ENCODE measurements around the gene LHFPL2. TPM values are rescaled to one million over a fixed set of nuclear protein-coding genes. Genes with fewer than 3 reads are reported as not detected.
"Not testable (repeated sequence)": the region's sequence is repeated elsewhere in the genome, so short reads cannot be mapped to it uniquely, and the experiment has no call there.

Gene LHFPL2
- total RNA-seq, 8 experiments from 2014 or later = 3.1 to 62.1 (median 8.3) TPM

DNA sequence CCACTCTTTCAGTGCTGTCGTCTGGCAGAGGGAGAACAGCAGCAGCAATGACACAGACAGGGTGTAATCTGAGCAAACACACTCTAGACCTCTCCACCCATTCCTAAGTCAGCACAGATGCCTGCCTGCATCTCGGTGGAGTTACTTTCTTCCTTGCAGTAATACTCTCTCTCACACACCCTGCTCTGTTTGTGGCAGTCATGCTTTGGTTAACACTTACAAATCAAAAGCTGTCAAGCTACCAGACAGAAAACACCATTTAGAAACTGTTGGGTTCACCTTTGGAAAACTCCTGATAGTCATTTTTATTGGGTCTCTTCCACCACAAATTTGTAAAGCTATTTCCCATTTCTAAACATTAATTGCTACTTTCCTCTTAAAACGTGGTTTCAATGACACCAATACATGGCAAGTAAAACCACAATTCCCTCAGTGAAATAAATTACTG, 27.3 kb downstream of the LHFPL2 start:
- in situ Hi-C loops (cut with MboI; ENCODE audit: low pct_unique_long_range_greater_than_20kb in 2 of 9, low sequenced_read_pairs in 9 of 9, unreplicated experiment in 9 of 9) = no loop called here

DNA sequence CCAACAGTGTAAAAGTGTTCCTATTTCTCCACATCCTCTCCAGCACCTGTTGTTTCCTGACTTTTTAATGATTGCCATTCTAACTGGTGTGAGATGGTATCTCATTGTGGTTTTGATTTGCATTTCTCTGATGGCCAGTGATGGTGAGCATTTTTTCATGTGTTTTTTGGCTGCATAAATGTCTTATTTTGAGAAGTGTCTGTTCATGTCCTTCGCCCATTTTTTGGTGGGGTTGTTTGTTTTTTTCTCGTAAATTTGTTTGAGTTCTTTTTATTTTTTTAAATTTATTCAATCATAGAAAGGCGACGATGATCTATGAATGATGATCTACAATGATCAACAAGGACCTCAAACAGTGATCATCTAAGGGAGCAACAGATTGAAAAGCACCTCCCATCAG, 28.5 kb downstream of the LHFPL2 start:
- in situ Hi-C loops (cut with MboI; ENCODE audit: low pct_unique_long_range_greater_than_20kb in 2 of 9, low sequenced_read_pairs in 9 of 9, unreplicated experiment in 9 of 9); H3K27ac ChIP-seq; ATAC-seq (replicated peaks in 6 of 8); H3K4me3 ChIP-seq: not testable (repeated sequence)
- peaks cover 4 to 15% of the 10 kb centered on the region in 2 donors for H3K4me1 ChIP-seq (replicated peaks in 1 of 2)
- 80 to 100% (median 100%) methylated on average over 1 to 4 of the region's 4 CpGs; no CpG with 5 or more reads in 5 of the 10 experiments for WGBS, 10 experiments

More for the DNA sequence above, 27.3 kb downstream of the LHFPL2 start:
- H3K4me1 ChIP-seq (replicated peaks in 1 of 2) = peaks cover 4 to 15% of the 10 kb centered on the region in 2 donors
- no peak overlapping the region for H3K4me3 ChIP-seq
- 0 to 83% (median 38%) methylated on average over 1 to 3 of the region's 3 CpGs for WGBS, 10 experiments
- no peak overlapping the region for H3K27ac ChIP-seq
- peak in 3 of 8 experiments; percentile 68 to 97 (median 94) for ATAC-seq (replicated peaks in 6 of 8)

DNA sequence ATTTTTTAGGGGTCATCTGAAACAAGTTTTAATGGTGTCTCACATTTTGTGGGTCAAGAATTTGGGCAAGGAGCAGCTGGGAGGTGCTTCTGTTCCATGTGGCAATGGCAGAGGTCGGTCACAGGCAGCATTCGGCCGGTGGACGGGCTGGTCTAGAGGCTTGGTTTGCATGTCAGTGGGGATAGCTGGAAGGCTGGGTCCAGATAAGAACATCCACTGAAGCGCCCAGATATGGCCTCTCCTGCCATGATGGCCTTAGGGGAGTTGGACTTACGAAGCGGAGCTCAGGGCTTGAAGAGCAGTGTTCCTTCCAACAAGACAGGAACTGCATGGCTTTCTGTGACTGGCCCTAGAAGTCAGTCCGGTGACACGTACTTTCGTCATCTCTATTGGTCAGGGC, 30.3 kb downstream of the LHFPL2 start:
- no peak overlapping the region for H3K4me3 ChIP-seq
- no peak overlapping the region for H3K27ac ChIP-seq
- peaks cover 0 to under 1% of the 10 kb centered on the region in 2 donors for H3K4me1 ChIP-seq (replicated peaks in 1 of 2)
- ATAC-seq (replicated peaks in 6 of 8) = no peak
- in situ Hi-C loops (cut with MboI; ENCODE audit: low pct_unique_long_range_greater_than_20kb in 2 of 9, low sequenced_read_pairs in 9 of 9, unreplicated experiment in 9 of 9) = no loop called here
- WGBS, 10 experiments = 94 to 100% (median 97%) methylated on average over 2 to 8 of the region's 10 CpGs; no CpG with 5 or more reads in 3 of the 10 experiments

DNA sequence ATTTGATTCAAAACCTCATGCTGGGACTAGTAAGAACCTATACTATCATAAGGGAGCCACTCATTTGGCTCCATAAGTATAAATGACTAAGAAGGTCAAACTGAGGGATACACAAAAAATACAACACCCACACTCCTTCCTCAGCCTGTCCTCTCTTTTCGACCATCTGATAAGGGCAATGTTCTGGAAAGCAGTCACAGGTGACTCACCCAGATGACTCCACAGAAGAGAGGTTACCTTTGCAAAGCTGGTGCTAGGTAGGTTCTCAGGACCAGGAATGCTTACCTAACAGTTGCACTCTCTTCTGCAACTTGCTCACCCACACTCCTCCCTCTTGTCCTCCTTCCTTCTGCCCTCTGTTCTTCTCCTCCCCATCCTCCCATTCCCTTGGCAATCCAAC, 32.9 kb downstream of the LHFPL2 start:
- 17 to 100% (median 100%) methylated on average over 1 of the region's 1 CpG; no CpG with 5 or more reads in 3 of the 10 experiments for WGBS, 10 experiments
- Histone ChIP-seq H3K4me1 (replicated peaks in 1 of 2) (peaks cover 0 to 6% of the 10 kb centered on the region in 2 donors), H3K27ac (no peak overlapping the region), H3K4me3 (no peak overlapping the region)
- no peak for ATAC-seq (replicated peaks in 6 of 8)
- in situ Hi-C loops (cut with MboI; ENCODE audit: low pct_unique_long_range_greater_than_20kb in 2 of 9, low sequenced_read_pairs in 9 of 9, unreplicated experiment in 9 of 9) = no loop called here

DNA sequence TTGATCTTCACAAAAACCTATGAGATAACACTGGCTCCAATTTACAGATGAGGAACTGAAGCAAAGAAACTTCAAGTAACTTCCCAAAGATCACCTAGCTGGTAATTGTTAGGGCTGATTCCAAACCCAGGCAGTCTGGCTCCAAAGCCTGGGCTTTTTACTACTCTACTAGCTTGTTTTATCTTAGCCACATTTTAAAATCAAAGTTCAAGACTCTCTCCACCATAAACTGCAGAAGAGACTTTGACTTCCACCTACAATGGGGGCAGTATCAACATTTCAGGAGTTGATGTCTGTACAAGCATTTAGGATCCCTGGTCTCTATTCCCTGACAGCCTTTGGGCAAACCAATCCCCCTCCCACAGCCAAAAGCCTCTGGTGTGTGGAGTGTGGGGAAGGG, 33.8 kb downstream of the LHFPL2 start:
- Histone ChIP-seq H3K4me3 (no peak overlapping the region), H3K27ac (no peak overlapping the region), H3K4me1 (replicated peaks in 1 of 2) (peaks cover 0 to 8% of the 10 kb centered on the region in 2 donors)
- in situ Hi-C loops (cut with MboI; ENCODE audit: low pct_unique_long_range_greater_than_20kb in 2 of 9, low sequenced_read_pairs in 9 of 9, unreplicated experiment in 9 of 9) = no loop called here
- ATAC-seq (replicated peaks in 6 of 8) = no peak

DNA sequence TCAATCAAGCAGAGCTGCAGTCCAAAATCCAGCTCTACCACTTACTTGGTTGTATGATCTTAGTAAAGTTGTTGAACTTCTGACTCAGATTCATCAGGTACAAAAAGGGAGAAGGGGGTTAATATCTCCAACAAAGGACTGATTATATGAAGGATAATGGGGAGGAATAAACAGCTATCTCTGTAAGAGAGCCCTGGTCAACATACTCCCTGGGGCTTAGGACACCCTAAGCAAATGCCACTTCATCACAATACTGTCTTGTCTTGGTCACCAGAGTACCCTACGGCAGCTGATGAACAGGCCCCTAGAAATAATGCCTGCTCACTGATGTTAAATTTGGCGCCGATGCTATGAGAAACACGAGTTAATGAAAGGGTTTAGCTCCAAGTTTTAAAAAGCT, 34.8 kb downstream of the LHFPL2 start:
- Histone ChIP-seq H3K27ac (no peak overlapping the region), H3K4me1 (replicated peaks in 1 of 2) (peaks cover 0 to 8% of the 10 kb centered on the region in 2 donors), H3K4me3 (no peak overlapping the region)
- no peak for ATAC-seq (replicated peaks in 6 of 8)
- WGBS, 10 experiments = 50 to 100% (median 77%) methylated on average over 1 to 4 of the region's 4 CpGs; no CpG with 5 or more reads in 4 of the 10 experiments
- in situ Hi-C loops (cut with MboI; ENCODE audit: low pct_unique_long_range_greater_than_20kb in 2 of 9, low sequenced_read_pairs in 9 of 9, unreplicated experiment in 9 of 9) = no loop called here

DNA sequence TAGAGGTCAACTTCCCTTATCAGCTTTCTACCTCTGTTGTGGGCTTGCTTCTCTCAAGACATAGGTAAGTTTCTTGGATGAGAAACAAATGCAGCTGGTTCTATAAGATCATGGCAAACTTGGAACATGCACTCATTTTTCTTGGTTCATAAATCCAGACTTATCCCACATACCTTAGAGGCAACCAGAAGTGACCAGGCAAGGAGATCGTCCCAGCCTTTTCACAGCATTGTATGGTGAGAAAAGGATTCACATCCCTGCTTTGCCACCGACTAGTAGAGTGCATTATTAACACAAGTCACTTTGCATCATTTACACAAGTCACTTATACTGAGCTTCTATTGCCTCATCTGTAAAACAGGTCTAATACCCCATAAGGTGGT, 35.4 kb downstream of the LHFPL2 start:
- Histone ChIP-seq H3K4me1 (replicated peaks in 1 of 2) (peaks cover 0 to 8% of the 10 kb centered on the region in 2 donors), H3K4me3 (no peak overlapping the region), H3K27ac (no peak overlapping the region)
- no peak for ATAC-seq (replicated peaks in 6 of 8)
- in situ Hi-C loops (cut with MboI; ENCODE audit: low pct_unique_long_range_greater_than_20kb in 2 of 9, low sequenced_read_pairs in 9 of 9, unreplicated experiment in 9 of 9) = no loop called here
- 83 to 100% (median 88%) methylated on average over 1 to 2 of the region's 2 CpGs; no CpG with 5 or more reads in 6 of the 10 experiments for WGBS, 10 experiments

DNA sequence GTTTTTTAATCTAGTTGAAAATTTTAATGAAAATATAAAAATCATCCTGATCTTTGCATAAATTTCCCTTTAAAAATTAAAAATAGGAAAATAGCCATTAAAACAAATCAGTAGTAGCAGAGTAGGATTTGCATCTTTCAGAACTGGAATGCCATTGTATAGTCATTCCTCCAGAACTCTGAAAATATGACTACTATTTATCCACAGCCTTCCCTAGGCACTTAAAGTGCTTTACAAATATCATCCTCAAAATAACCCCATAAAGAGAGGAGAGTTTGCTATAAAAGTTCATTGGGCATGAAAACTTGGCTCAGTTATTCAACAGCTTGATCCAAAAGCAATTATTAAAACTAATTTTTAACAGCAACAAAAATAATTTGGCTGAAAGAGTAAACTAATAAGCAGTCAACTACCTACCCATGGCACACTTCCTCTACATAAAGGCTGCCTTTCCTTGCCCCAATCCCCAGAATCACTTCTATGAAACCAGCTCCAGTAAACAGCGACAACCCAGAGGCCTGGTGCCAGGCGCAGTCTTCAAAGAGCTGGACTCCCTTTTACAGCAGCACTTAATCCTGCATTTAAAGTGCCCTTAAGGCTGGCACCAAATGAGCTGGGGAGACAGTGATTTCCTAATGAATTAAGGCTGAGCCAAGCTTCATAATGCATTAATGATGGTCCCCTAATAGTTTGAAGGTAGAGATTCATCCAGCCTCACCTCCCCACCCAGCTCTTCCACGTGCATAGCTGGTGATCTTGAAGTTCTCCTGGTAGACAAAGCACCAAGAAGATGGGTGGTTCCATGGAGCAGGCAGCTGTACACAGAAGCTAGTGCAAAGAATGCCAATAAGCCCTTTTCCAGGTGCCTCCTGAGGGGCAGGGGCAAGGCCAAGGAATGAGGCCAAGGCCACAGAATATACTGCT, 36.1 kb downstream of the LHFPL2 start:
- Histone ChIP-seq H3K4me1 (replicated peaks in 1 of 2) (peaks cover 0 to 8% of the 10 kb centered on the region in 2 donors), H3K4me3 (no peak overlapping the region), H3K27ac (no peak overlapping the region)
- in situ Hi-C loops (cut with MboI; ENCODE audit: low pct_unique_long_range_greater_than_20kb in 2 of 9, low sequenced_read_pairs in 9 of 9, unreplicated experiment in 9 of 9) = no loop called here
- WGBS, 10 experiments = 56 to 100% (median 100%) methylated on average over 1 to 2 of the region's 3 CpGs; no CpG with 5 or more reads in 4 of the 10 experiments
- ATAC-seq (replicated peaks in 6 of 8) = no peak

DNA sequence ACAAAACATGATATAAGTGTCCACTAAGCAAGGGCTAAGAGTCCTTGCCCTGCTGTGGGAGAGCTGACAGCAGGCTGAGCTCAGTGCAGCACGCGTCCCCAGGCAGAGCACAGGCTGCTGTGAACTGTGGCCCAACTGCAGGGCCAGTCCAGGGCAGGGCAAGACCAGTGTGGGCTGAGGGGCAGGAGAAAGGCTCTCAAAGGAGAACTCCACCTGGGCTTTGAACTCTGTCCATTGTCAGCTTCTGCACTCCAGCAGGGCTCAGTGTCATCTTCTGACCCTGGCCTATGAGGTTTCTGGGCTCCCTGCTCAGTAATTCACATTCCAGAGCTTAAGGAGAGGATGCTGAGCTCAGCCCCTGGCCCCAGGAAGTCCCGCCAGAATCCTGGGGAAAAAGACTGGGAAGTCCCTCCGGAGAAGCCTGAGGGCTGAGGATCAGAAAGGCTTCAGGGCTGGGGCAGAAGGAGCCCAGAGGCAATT, 37.4 kb downstream of the LHFPL2 start:
- peak; percentile 30 to 91 (median 78) for ATAC-seq (replicated peaks in 6 of 8)
- 20 to 80% (median 44%) methylated on average over 1 to 3 of the region's 4 CpGs; no CpG with 5 or more reads in 1 of the 10 experiments for WGBS, 10 experiments
- Histone ChIP-seq H3K27ac (no peak overlapping the region), H3K4me1 (replicated peaks in 1 of 2) (peaks cover 0 to 8% of the 10 kb centered on the region in 2 donors), H3K4me3 (no peak overlapping the region)
- in situ Hi-C loops (cut with MboI; ENCODE audit: low pct_unique_long_range_greater_than_20kb in 2 of 9, low sequenced_read_pairs in 9 of 9, unreplicated experiment in 9 of 9) = no loop called here

DNA sequence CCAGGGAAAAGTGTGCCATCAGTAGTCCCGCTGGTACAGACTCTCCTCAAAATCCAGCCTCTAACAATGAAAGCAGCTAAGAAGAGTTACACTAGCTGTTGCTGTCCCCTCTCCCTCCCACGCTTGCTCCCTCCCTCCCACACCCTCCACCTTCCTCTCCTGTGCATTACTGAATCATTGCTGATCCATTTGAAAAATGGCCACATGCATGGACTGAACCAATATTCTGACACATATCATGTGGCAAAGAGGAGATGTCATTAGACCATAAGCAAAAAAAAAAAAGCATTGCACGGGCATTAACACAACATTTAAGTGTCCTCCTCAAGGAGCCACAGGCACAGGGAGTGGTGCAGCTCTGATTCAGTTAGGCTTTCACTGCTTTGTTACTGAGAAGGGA, 37.9 kb downstream of the LHFPL2 start:
- whole genome bisulfite sequencing, 10 experiments = 21 to 60% (median 33%) methylated on average over 1 of the region's 3 CpGs; no CpG with 5 or more reads in 7 of the 10 experiments
- H3K4me1 ChIP-seq (replicated peaks in 1 of 2) = peaks cover 0 to 8% of the 10 kb centered on the region in 2 donors
- peak in 7 of 8 experiments; percentile 80 to 86 (median 80) for ATAC-seq (replicated peaks in 6 of 8)
- in situ Hi-C loops (cut with MboI; ENCODE audit: low pct_unique_long_range_greater_than_20kb in 2 of 9, low sequenced_read_pairs in 9 of 9, unreplicated experiment in 9 of 9) = no loop called here
- no peak overlapping the region for H3K27ac ChIP-seq
- no peak overlapping the region for H3K4me3 ChIP-seq

DNA sequence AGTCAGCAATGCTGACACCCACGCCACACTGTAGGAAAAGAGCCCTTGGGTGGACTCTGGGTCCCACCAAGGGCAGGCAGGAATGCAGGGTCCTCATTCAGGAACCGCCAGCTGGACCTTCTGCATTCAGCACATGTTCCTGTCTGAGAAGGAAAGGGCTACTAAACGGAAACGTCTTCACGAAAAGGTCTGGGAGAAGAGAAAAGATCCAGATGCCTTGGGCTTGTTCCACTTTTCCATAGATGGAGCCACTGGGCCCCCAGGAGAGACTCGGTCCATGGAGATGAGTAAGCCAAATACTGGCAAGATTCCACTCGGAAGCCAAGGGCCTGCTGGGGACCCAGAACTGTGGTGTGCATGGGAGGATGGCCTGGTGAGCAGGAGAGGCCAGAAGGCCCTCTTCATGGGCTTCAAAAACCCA, 38.4 kb downstream of the LHFPL2 start:
- Histone ChIP-seq H3K4me1 (replicated peaks in 1 of 2) (peaks cover 0 to 8% of the 10 kb centered on the region in 2 donors), H3K4me3 (no peak overlapping the region), H3K27ac (no peak overlapping the region)
- in situ Hi-C loops (cut with MboI; ENCODE audit: low pct_unique_long_range_greater_than_20kb in 2 of 9, low sequenced_read_pairs in 9 of 9, unreplicated experiment in 9 of 9) = no loop called here
- 80 to 100% (median 96%) methylated on average over 1 to 5 of the region's 7 CpGs; no CpG with 5 or more reads in 5 of the 10 experiments for WGBS, 10 experiments
- ATAC-seq (replicated peaks in 6 of 8) = peak in 3 of 8 experiments; percentile 8 to 41 (median 40)

DNA sequence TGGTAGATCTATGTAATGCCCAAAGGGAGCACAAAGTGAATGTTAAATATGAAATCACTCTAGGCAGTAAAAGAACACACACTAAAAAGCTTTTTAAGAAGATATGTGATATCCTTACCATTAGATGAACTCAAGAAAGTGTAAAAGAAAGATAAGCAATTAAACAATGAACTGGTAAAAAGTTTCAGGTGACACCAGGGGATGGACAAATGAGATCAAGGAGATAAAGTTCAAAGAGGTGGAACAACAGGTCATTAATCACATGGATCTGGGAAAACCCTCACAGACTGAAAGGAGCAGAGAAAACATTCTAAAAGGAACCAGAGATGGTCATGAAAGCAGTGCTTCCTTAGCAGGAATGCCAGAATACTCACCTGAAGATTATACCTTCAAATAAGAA, 40.7 kb downstream of the LHFPL2 start:
- Histone ChIP-seq H3K4me1 (replicated peaks in 1 of 2) (peaks cover 0 to 8% of the 10 kb centered on the region in 2 donors), H3K27ac (no peak overlapping the region), H3K4me3 (no peak overlapping the region)
- in situ Hi-C loops (cut with MboI; ENCODE audit: low pct_unique_long_range_greater_than_20kb in 2 of 9, low sequenced_read_pairs in 9 of 9, unreplicated experiment in 9 of 9) = no loop called here
- no peak for ATAC-seq (replicated peaks in 6 of 8)

DNA sequence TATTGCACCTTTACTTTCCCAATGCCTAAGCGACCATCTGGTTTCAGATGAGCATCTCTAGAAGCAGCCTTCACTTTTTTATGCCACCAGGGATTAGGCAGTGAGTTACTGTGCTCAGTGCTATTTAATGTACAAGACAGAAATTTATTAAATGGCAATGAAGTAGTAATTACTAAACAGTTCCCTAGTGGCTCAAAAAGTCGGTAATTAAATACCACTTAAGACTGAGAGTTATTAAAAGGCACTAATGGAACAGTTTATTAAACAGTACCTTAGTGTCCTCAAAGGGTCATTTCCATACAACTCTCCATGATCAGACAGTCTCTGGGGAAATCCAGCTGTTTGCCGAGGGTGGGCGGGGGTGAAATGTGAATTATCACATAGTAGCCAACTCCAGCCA, 42.3 kb downstream of the LHFPL2 start:
- in situ Hi-C loops (cut with MboI; ENCODE audit: low pct_unique_long_range_greater_than_20kb in 2 of 9, low sequenced_read_pairs in 9 of 9, unreplicated experiment in 9 of 9) = no loop called here
- H3K27ac ChIP-seq = no peak overlapping the region
- WGBS, 10 experiments = 56 to 100% (median 93%) methylated on average over 1 to 4 of the region's 4 CpGs

More for the DNA sequence above, 42.3 kb downstream of the LHFPL2 start:
- Histone ChIP-seq H3K4me1 (replicated peaks in 1 of 2) (peaks cover 0 to 8% of the 10 kb centered on the region in 2 donors), H3K4me3 (no peak overlapping the region)
- no peak for ATAC-seq (replicated peaks in 6 of 8)

All from motor neuron (in vitro differentiated cells).